Calu3 (cell line): ENCODE measurements around the gene CDH4. TPM values are rescaled to one million over a fixed set of nuclear protein-coding genes. Genes with fewer than 3 reads are reported as not detected.

Experiments used
- BruUV-seq: library from RNA; stranded (reverse); fragments of 400-500 nt; replicated peaks from 2 replicates; lab custom pipeline; 2021; lab: Mats Ljungman, UMichigan
- CTCF ChIA-PET: fragments of 300-600 bp; sonication (Branson Sonifier 250); formaldehyde crosslinking; loops from one replicate; lab custom pipeline; 2022; ENCODE audit warnings: antibody characterized with exemption; lab: Charles Lee
- DNase-seq: peaks from one replicate; pipeline ENCODE4 v3.0.0; 2022
- H3K27ac Mint-ChIP-seq: one replicate; pipeline ENCODE4 v1.8.0; 2022; ENCODE audit warnings: mixed read lengths; ENCODE audit not compliant: unreplicated experiment
- H3K27me3 Mint-ChIP-seq: one replicate; pipeline ENCODE4 v1.8.0; 2022; ENCODE audit warnings: mixed read lengths; ENCODE audit not compliant: unreplicated experiment
- H3K36me3 Mint-ChIP-seq: one replicate; pipeline ENCODE4 v1.8.0; 2022; ENCODE audit warnings: mild to moderate bottlenecking, moderate library complexity, mixed read lengths; ENCODE audit not compliant: insufficient read depth, unreplicated experiment
- H3K4me1 Mint-ChIP-seq: one replicate; pipeline ENCODE4 v1.8.0; 2022; ENCODE audit warnings: mild to moderate bottlenecking, low read depth, mixed read lengths; ENCODE audit not compliant: unreplicated experiment
- H3K4me3 Mint-ChIP-seq: one replicate; pipeline ENCODE4 v1.8.0; 2022; ENCODE audit warnings: mild to moderate bottlenecking, low read depth, moderate library complexity, mixed read lengths; ENCODE audit not compliant: unreplicated experiment
- H3K9me3 Mint-ChIP-seq: one replicate; pipeline ENCODE4 v1.8.0; 2022; ENCODE audit warnings: low read depth, mixed read lengths; ENCODE audit not compliant: unreplicated experiment
- CTCF ChIP-seq: fragments of 200-600 bp; IDR thresholded peaks from one replicate; pipeline ENCODE4 v1.8.0; 2022; ENCODE audit warnings: antibody characterized with exemption; ENCODE audit not compliant: unreplicated experiment
- intact Hi-C: fragments of 100-400 bp; cut with micrococcal nuclease; formaldehyde crosslinking; loops from one replicate; pipeline ENCODE4 v1.10.0; 2022; ENCODE audit not compliant: unreplicated experiment
- total RNA-seq: library from RNA; stranded (reverse); gene quantifications from 2 replicates; pipeline ENCODE4 v1.2.3, GENCODE V29; 2022

CDH4 gene
- total RNA-seq, 1 experiment from 2014 or later: not detected

- Mint-ChIP-seq H3K36me3 (peaks cover 4% of the 10 kb centered on the region), H3K9me3 (peaks cover 12% of the 10 kb centered on the region), H3K4me3 (no peak overlapping the region), H3K27ac (no peak overlapping the region), H3K27me3 (peaks cover 93% of the 10 kb centered on the region), H3K4me1 (no peaks in the 10 kb centered on the region)
- DNase-seq: no peak
- BruUV-seq: no TSS peak
- CTCF ChIA-PET: interaction anchor here (1.2 kb wide), 1 partner anchor 9 kb away, joined by 5 read pairs; no protein-coding TSS in a partner anchor
- no peak for TF ChIP-seq CTCF
- intact Hi-C loops: loop anchor here (10.0 kb wide), 1 partner anchor 1947 kb away; the partner anchor contains the start of genes FAM217B and PPP1R3D
Observed at GRCh38 chr20:61891916-61892649, 640.0 kb downstream of the CDH4 start.

- intact Hi-C loops: loop anchor here (5.0 to 10.0 kb wide), 2 partner anchors 1838 to 1950 kb away; partner anchors contain the start of genes FAM217B and PPP1R3D
- H3K9me3 Mint-ChIP-seq: peaks cover 3% of the 10 kb centered on the region
- no peak for DNase-seq
- TF ChIP-seq CTCF: no peak
- no peak overlapping the region for H3K4me3 Mint-ChIP-seq
- CTCF ChIA-PET: no interaction called here
- H3K27me3 Mint-ChIP-seq: peaks cover 98% of the 10 kb centered on the region
- no TSS peak for BruUV-seq
- no peak overlapping the region for H3K27ac Mint-ChIP-seq
- no peaks in the 10 kb centered on the region for H3K4me1 Mint-ChIP-seq
- H3K36me3 Mint-ChIP-seq: peaks cover 4% of the 10 kb centered on the region
Observed at GRCh38 chr20:61895016-61895415, 643.0 kb downstream of the CDH4 start.

- H3K4me3 Mint-ChIP-seq: no peak overlapping the region
- CTCF ChIA-PET: interaction anchor here (0.7 to 1.3 kb wide), 3 partner anchors 9 to 1838 kb away, joined by 3 to 10 read pairs (median 6); no protein-coding TSS in a partner anchor
- H3K27ac Mint-ChIP-seq: no peak overlapping the region
- intact Hi-C loops: loop anchor here (5.0 to 10.0 kb wide), 2 partner anchors 1838 to 1951 kb away; partner anchors contain the start of genes FAM217B and PPP1R3D
- TF ChIP-seq CTCF: no peak
- BruUV-seq: no TSS peak
- no peak for DNase-seq
- H3K27me3 Mint-ChIP-seq: peaks cover 98% of the 10 kb centered on the region
- peaks cover 4% of the 10 kb centered on the region for H3K36me3 Mint-ChIP-seq
- no peaks in the 10 kb centered on the region for H3K4me1 Mint-ChIP-seq
- no peaks in the 10 kb centered on the region for H3K9me3 Mint-ChIP-seq
Observed at GRCh38 chr20:61895686-61896057, 643.6 kb downstream of the CDH4 start.

- H3K4me3 Mint-ChIP-seq: no peak overlapping the region
- no peak overlapping the region for H3K27ac Mint-ChIP-seq
- BruUV-seq: no TSS peak
- H3K36me3 Mint-ChIP-seq: peaks cover 4% of the 10 kb centered on the region
- intact Hi-C loops: loop anchor here (5.0 to 10.0 kb wide), 2 partner anchors 1839 to 1952 kb away; partner anchors contain the start of genes FAM217B and PPP1R3D
- CTCF ChIA-PET: interaction anchor here (0.7 to 1.3 kb wide), 4 partner anchors 8 to 1839 kb away, joined by 3 to 10 read pairs (median 4); no protein-coding TSS in a partner anchor
- H3K27me3 Mint-ChIP-seq: peaks cover 98% of the 10 kb centered on the region
- H3K9me3 Mint-ChIP-seq: no peaks in the 10 kb centered on the region
- H3K4me1 Mint-ChIP-seq: no peaks in the 10 kb centered on the region
- TF ChIP-seq CTCF: peak; percentile 93
- peak; percentile 73 for DNase-seq
Observed at GRCh38 chr20:61896058-61896961, 644.2 kb downstream of the CDH4 start.
